T47D (cell line): ENCODE measurements around the gene IGFBP4.

ENCODE experiments used
- DNase-seq, 2 experiments: peaks; one replicate each; pipeline versions ENCODE4 v3.0.0 to v3.0.0-alpha.2; 2011 to 2012; ENCODE audit warnings: low read depth in 1 of 2, low spot score in 1 of 2
- JUND ChIP-seq: IDR thresholded peaks from 2 replicates; pipeline ENCODE4 v1.6.1; 2012; ENCODE audit warnings: low read depth
- in situ Hi-C: cut with HindIII; loops from 2 replicates; pipeline ENCODE4 v1.10.0; 2016; ENCODE audit warnings: low sequenced_read_pairs, low pct_unique_long_range_greater_than_20kb

The IGFBP4 gene

GRCh38 chr17:40437095-40437732, 6.0 kb upstream of the IGFBP4 start:
- TF ChIP-seq JUND = no peak
- in situ Hi-C loops = no loop called here
- DNase-seq = no peak

GRCh38 chr17:40440166-40440565, 3.1 kb upstream of the IGFBP4 start:
- in situ Hi-C loops = no loop called here
- DNase-seq = no peak
- no peak for TF ChIP-seq JUND

- in situ Hi-C loops = no loop called here
- DNase-seq = peak in 1 of 2 experiments; percentile 59
- no peak for TF ChIP-seq JUND
These were observed 656 bp upstream of the IGFBP4 start for GRCh38 chr17:40442392-40443195.

- in situ Hi-C loops = no loop called here
- TF ChIP-seq JUND = no peak
These were observed 994 bp downstream of the IGFBP4 start for GRCh38 chr17:40443988-40444899.

GRCh38 chr17:40445751-40446468, 2.7 kb downstream of the IGFBP4 start:
- in situ Hi-C loops = no loop called here
- TF ChIP-seq JUND = no peak
- DNase-seq = peak in 1 of 2 experiments; percentile 71

More at GRCh38 chr17:40443988-40444899, 994 bp downstream of the IGFBP4 start:
- DNase-seq = peak in 1 of 2 experiments; percentile 59

- DNase-seq = peak in 1 of 2 experiments; percentile 80
- TF ChIP-seq JUND = no peak
- in situ Hi-C loops = no loop called here
These were observed 3.9 kb downstream of the IGFBP4 start for GRCh38 chr17:40447148-40447644.

GRCh38 chr17:40447806-40448205, 4.6 kb downstream of the IGFBP4 start:
- in situ Hi-C loops = no loop called here
- no peak for DNase-seq
- no peak for TF ChIP-seq JUND

- no peak for DNase-seq
- in situ Hi-C loops = no loop called here
- TF ChIP-seq JUND = no peak
These were observed 5.0 kb downstream of the IGFBP4 start for GRCh38 chr17:40448213-40448638.

- in situ Hi-C loops = no loop called here
- TF ChIP-seq JUND = no peak; the same call in 1 of the 2 replicates
- DNase-seq = peak in 1 of 2 experiments; percentile 98
These were observed 5.5 kb downstream of the IGFBP4 start for GRCh38 chr17:40448639-40449261.

GRCh38 chr17:40450175-40450574, 6.9 kb downstream of the IGFBP4 start:
- in situ Hi-C loops = no loop called here
- DNase-seq = peak in 1 of 2 experiments; percentile 85
- TF ChIP-seq JUND = no peak

GRCh38 chr17:40451420-40451819, 8.2 kb downstream of the IGFBP4 start:
- no peak for TF ChIP-seq JUND
- in situ Hi-C loops = no loop called here
- no peak for DNase-seq
